ENCODE results near the gene HOXA1.

HOXA1 gene

GRCh38 chr7:27139334-27140125, 43.7 kb upstream of the HOXA1 start:
- H3K4me3 ChIP-seq (ENCODE audit: low read length), result no peak overlapping the region

GRCh38 chr7:27138985-27139333, 43.2 kb upstream of the HOXA1 start:
- Histone ChIP-seq H3K4me3 (ENCODE audit: low read length) (no peak overlapping the region), H3K36me3 (ENCODE audit: control insufficient read depth, insufficient read depth, low read length) (no peaks in the 10 kb centered on the region), H3K9ac (ENCODE audit: low read length) (peak overlapping the region; percentile 29), H3K4me1 (ENCODE audit: control insufficient read depth, insufficient read depth, low read length) (peaks cover 25% of the 10 kb centered on the region), H3K9me3 (ENCODE audit: control insufficient read depth, low read length) (no peaks in the 10 kb centered on the region), H3K27me3 (ENCODE audit: control insufficient read depth, insufficient read depth, low read length) (peaks cover 7% of the 10 kb centered on the region)

More at GRCh38 chr7:27139334-27140125, 43.7 kb upstream of the HOXA1 start:
- H3K9me3 ChIP-seq (ENCODE audit: control insufficient read depth, low read length), result no peaks in the 10 kb centered on the region
- no peaks in the 10 kb centered on the region for H3K36me3 ChIP-seq (ENCODE audit: control insufficient read depth, insufficient read depth, low read length)
- peaks cover 22% of the 10 kb centered on the region for H3K4me1 ChIP-seq (ENCODE audit: control insufficient read depth, insufficient read depth, low read length)
- peaks cover 12% of the 10 kb centered on the region for H3K27me3 ChIP-seq (ENCODE audit: control insufficient read depth, insufficient read depth, low read length)
- peak overlapping the region; percentile 29 for H3K9ac ChIP-seq (ENCODE audit: low read length)

DNA sequence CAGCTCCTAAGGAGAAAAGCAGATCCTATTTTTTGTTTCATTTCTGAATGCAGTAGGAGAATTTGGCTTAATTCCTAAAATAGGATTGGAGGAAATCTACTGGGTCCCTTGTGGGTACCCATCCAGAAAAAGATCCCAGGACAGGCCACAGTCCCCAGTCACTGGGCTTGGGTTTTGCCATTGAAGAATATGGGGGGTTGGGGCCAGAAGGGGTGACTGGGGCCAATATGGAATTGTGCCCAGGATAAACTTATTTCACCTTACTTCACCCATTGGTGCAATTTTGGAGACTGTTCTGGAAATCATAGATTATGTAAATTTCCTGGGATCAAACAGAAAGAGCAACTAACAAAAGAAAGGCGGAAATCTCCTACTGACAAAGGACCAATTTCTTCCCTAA, 42.7 kb upstream of the HOXA1 start:
- Histone ChIP-seq H3K4me3 (ENCODE audit: low read length) (no peak overlapping the region), H3K27me3 (ENCODE audit: control insufficient read depth, insufficient read depth, low read length) (peaks cover 5% of the 10 kb centered on the region), H3K9me3 (ENCODE audit: control insufficient read depth, low read length) (no peaks in the 10 kb centered on the region), H3K9ac (ENCODE audit: low read length) (no peak overlapping the region), H3K36me3 (ENCODE audit: control insufficient read depth, insufficient read depth, low read length) (no peaks in the 10 kb centered on the region), H3K4me1 (ENCODE audit: control insufficient read depth, insufficient read depth, low read length) (peaks cover 30% of the 10 kb centered on the region)

DNA sequence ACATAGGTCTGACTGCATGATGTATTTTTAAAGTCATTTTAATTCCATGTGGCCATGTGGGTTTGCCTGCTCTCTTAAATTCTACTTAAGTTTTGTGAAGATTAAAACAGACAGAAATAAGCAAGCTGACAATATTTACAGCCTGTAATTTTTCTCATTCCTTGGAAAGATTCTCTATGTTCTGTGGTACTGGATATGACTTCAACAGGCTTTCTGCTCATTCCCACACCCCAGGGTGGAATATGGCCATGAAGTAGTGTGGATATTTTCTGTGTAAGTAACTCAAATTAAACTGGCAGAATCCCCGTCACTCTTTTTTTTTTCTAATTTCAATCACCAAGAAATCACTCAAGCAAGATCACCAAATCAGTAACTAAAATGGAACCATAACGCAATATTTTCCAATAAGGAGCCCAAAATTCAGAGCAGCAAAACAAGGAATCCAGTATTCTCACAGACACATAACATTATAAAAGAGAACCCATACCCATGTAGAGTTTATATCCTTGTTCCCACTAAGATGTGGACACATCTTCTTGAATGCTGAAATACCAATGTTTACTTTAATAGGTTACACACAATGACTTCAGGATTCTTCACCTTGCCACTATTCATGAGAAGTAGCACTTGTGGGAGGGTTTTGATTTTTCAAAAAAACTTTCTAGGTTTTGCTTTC, 42.0 kb upstream of the HOXA1 start:
- no peak overlapping the region for H3K9ac ChIP-seq (ENCODE audit: low read length)
- no peaks in the 10 kb centered on the region for H3K9me3 ChIP-seq (ENCODE audit: control insufficient read depth, low read length)
- no peaks in the 10 kb centered on the region for H3K36me3 ChIP-seq (ENCODE audit: control insufficient read depth, insufficient read depth, low read length)
- peaks cover 33% of the 10 kb centered on the region for H3K4me1 ChIP-seq (ENCODE audit: control insufficient read depth, insufficient read depth, low read length)
- peaks cover 5% of the 10 kb centered on the region for H3K27me3 ChIP-seq (ENCODE audit: control insufficient read depth, insufficient read depth, low read length)
- H3K4me3 ChIP-seq (ENCODE audit: low read length), result no peak overlapping the region

GRCh38 chr7:27134392-27134791, 38.6 kb upstream of the HOXA1 start:
- H3K36me3 ChIP-seq (ENCODE audit: control insufficient read depth, insufficient read depth, low read length), result no peaks in the 10 kb centered on the region
- peaks cover 39% of the 10 kb centered on the region for H3K4me1 ChIP-seq (ENCODE audit: control insufficient read depth, insufficient read depth, low read length)
- no peaks in the 10 kb centered on the region for H3K9me3 ChIP-seq (ENCODE audit: control insufficient read depth, low read length)
- no peaks in the 10 kb centered on the region for H3K27me3 ChIP-seq (ENCODE audit: control insufficient read depth, insufficient read depth, low read length)
- no peak overlapping the region for H3K4me3 ChIP-seq (ENCODE audit: low read length)
- H3K9ac ChIP-seq (ENCODE audit: low read length), result no peak overlapping the region

- Histone ChIP-seq H3K4me3 (ENCODE audit: low read length) (no peak overlapping the region), H3K27me3 (ENCODE audit: control insufficient read depth, insufficient read depth, low read length) (no peaks in the 10 kb centered on the region), H3K36me3 (ENCODE audit: control insufficient read depth, insufficient read depth, low read length) (no peaks in the 10 kb centered on the region)
These were observed 37.8 kb upstream of the HOXA1 start for GRCh38 chr7:27133409-27134231.

DNA sequence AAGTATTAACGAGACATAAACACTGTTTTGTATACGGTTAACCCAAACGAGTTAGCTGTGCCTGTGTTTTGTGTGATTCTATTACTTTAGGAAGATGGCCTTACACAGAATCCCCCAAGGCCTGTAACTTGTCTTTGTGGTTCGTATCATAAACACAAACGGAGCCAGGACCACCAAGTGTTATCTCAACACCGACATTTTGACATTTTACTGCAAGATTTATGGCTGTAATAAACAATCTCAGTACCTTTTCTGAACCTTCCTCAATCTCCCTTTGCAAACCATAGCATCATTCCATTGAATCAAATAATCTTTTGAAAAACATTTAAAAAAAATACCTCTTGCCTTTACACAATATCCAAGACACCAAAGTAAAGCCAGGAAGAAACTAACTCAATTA, 37.2 kb upstream of the HOXA1 start:
- H3K4me1 ChIP-seq (ENCODE audit: control insufficient read depth, insufficient read depth, low read length), result peaks cover 51% of the 10 kb centered on the region
- no peaks in the 10 kb centered on the region for H3K36me3 ChIP-seq (ENCODE audit: control insufficient read depth, insufficient read depth, low read length)
- H3K4me3 ChIP-seq (ENCODE audit: low read length), result no peak overlapping the region
- H3K9me3 ChIP-seq (ENCODE audit: control insufficient read depth, low read length), result no peaks in the 10 kb centered on the region
- no peaks in the 10 kb centered on the region for H3K27me3 ChIP-seq (ENCODE audit: control insufficient read depth, insufficient read depth, low read length)
- no peak overlapping the region for H3K9ac ChIP-seq (ENCODE audit: low read length)

More at GRCh38 chr7:27133409-27134231, 37.8 kb upstream of the HOXA1 start:
- Histone ChIP-seq H3K9ac (ENCODE audit: low read length) (no peak overlapping the region), H3K9me3 (ENCODE audit: control insufficient read depth, low read length) (no peaks in the 10 kb centered on the region), H3K4me1 (ENCODE audit: control insufficient read depth, insufficient read depth, low read length) (peaks cover 47% of the 10 kb centered on the region)

GRCh38 chr7:27132214-27132613, 36.4 kb upstream of the HOXA1 start:
- Histone ChIP-seq H3K9ac (ENCODE audit: low read length) (no peak overlapping the region), H3K27me3 (ENCODE audit: control insufficient read depth, insufficient read depth, low read length) (no peaks in the 10 kb centered on the region), H3K9me3 (ENCODE audit: control insufficient read depth, low read length) (no peaks in the 10 kb centered on the region), H3K36me3 (ENCODE audit: control insufficient read depth, insufficient read depth, low read length) (no peaks in the 10 kb centered on the region), H3K4me1 (ENCODE audit: control insufficient read depth, insufficient read depth, low read length) (peaks cover 58% of the 10 kb centered on the region), H3K4me3 (ENCODE audit: low read length) (no peak overlapping the region)

DNA sequence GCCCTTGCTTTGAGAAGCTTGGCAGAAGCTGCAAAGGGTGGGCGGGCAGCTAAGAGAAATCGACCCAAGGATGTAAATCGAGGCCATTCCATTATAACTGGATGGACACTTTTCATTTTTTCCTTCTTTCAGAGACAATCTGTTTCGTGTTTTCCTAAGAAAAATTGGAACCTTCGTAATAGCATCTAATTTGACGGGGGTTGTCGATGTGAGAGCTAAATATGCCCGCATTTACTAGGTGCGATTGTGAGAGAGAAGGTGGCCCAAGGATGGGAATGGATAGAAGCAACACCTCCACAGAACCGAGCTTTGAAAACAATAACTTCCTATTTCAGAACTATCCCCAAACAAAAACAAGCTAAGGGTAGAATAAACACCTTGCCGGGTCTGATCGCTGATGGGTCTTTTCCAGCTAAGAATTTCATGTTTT, 35.6 kb upstream of the HOXA1 start:
- Histone ChIP-seq H3K4me3 (ENCODE audit: low read length) (peak overlapping the region; percentile 48), H3K9ac (ENCODE audit: low read length) (peak overlapping the region; percentile 90), H3K36me3 (ENCODE audit: control insufficient read depth, insufficient read depth, low read length) (no peaks in the 10 kb centered on the region), H3K4me1 (ENCODE audit: control insufficient read depth, insufficient read depth, low read length) (peaks cover 55% of the 10 kb centered on the region), H3K27me3 (ENCODE audit: control insufficient read depth, insufficient read depth, low read length) (no peaks in the 10 kb centered on the region), H3K9me3 (ENCODE audit: control insufficient read depth, low read length) (no peaks in the 10 kb centered on the region)

GRCh38 chr7:27130540-27131389, 35.0 kb upstream of the HOXA1 start, which contains the start of gene HOXA4:
Gene HOXA4 (minus strand): TSS chr7:27130757. CDS start chr7:27130733, 24 bp downstream.
- no peaks in the 10 kb centered on the region for H3K9me3 ChIP-seq (ENCODE audit: control insufficient read depth, low read length)
- H3K9ac ChIP-seq (ENCODE audit: low read length), result peak within 1 kb of the TSS; percentile 90
- H3K4me3 ChIP-seq (ENCODE audit: low read length), result peak within 1 kb of the TSS; percentile 48
- H3K36me3 ChIP-seq (ENCODE audit: control insufficient read depth, insufficient read depth, low read length), result no peaks in the 10 kb centered on the region
- H3K4me1 ChIP-seq (ENCODE audit: control insufficient read depth, insufficient read depth, low read length), result peaks cover 49% of the 10 kb centered on the region
- no peaks in the 10 kb centered on the region for H3K27me3 ChIP-seq (ENCODE audit: control insufficient read depth, insufficient read depth, low read length)

All from mucosa of stomach (tissue), 1 donor.